HL-60/S4 treated with retinoic acid at 250 ng/mL for 4 days and 3 days (cell line): ENCODE measurements around the gene VPS8.
"Not testable (repeated sequence)": the region's sequence is repeated elsewhere in the genome, so short reads cannot be mapped to it uniquely, and the experiment has no call there.

ENCODE experiments used
- in situ Hi-C: fragments of 300-500 bp; cut with MboI; formaldehyde crosslinking; loops from 2 replicates; pipeline ENCODE4 v1.7.0; 2022; ENCODE audit warnings: low sequenced_read_pairs

Gene VPS8

DNA sequence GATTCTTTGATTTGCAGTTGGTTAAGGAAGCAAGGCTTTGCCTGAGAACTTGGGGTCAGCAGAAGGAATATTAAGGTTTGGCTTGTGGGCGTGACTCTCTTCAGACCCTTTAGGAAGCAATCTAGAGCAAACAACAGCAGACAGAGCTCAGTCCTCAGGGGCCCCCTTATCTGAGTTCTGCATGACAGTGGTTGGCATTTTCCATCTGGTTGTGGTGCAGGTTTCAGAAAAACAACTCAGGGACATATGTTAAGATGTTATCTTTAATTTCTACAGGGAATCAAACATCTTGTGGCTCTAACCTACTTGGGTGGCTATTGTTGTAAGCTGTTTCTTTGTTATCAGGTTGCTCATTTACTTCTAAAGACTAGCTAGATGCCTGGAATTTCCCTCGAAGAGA lies 141.4 kb downstream of the VPS8 start:
- in situ Hi-C loops: no loop called here

DNA sequence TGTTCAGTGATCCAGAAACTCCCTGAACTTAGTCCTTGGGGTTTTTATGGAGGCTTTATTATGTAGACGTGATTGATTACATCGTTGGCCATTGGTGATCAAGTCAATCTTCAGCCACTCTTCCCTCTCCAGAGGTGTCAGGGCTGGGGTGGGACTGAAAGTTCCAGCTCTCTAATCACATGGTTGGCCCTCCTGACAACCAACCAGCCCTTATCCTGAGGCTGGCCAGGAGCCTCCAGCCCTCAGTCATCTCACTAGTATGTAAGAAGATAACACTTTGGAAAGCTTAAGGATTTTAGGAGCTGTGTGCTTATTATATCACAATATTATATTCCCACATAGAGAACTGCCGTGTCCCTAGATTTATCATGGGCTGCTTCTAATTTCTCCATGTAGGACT lies 142.3 kb downstream of the VPS8 start:
- in situ Hi-C loops: no loop called here

DNA sequence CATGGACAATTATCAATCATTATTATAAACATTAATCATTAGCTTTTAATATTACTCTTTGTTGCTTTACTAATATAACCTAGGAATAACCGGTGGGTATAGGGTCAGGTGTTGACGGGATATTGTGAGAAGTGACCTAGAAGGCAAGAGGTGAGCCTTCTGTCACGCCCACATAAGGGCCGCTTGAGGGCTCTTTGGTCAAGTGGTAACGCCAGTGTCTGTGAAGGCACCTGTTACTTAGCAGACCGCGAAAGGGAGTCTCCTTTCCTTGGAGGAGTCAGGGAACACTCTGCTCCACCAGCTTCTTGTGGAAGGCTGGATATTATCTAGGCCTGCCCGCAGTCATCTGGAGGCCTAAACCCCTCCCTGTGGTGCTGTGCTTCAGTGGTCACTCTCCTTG lies 142.9 kb downstream of the VPS8 start:
- in situ Hi-C loops: not testable (repeated sequence)

DNA sequence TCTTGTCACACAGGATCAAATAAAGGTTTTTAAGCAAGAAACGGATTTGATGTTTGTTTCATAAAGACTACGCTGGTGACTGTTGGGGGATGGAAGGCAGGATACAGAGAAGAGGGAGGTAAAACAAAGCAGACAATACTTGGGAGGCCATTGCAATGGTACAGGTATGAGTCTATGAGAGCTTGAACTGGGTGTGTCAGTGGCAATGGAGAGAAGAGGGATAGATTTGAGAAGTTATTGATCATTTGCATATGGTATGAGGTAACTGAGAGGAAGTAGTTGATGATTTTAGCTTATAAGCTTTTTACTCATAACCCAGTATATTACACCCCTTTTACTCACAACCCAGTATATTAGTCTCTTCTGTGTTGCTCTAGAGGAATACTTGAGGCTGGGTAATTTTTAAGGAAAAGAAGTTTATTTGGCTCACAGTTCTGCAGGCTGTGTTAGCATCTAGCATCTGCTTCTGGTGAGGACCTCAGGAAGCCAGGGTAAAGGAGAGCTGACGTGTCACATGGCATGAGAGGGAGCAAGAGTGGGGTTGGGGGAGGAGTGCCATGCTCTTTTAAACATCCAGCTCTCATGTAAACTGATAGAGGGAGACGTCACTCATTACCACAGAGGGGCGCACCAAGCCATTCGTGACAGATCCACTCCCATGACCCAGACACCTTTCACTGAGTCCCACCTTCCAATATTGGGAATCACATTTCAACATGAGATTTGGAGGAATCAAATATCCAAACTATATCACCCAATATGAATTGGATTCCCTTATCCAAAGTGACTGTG lies 153.9 kb downstream of the VPS8 start:
- in situ Hi-C loops: no loop called here

DNA sequence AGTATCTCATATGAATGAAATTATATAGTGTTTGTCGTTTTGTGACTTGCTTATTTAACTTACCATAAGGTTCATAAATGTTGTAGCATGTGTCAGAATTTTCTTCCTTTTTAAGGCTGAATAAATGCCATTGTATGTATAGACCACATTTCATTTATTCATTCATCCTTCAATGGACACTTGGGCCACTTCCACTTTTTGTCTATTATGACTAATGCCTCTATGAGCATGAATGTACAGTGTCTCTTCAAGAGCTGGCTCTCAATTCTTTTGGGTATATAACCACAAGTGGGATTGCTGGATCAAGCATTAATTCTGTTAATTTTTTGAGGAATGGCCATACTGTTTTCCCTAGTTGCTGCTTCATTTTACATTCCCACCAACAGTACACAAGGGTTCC lies 156.1 kb downstream of the VPS8 start:
- in situ Hi-C loops: no loop called here

DNA sequence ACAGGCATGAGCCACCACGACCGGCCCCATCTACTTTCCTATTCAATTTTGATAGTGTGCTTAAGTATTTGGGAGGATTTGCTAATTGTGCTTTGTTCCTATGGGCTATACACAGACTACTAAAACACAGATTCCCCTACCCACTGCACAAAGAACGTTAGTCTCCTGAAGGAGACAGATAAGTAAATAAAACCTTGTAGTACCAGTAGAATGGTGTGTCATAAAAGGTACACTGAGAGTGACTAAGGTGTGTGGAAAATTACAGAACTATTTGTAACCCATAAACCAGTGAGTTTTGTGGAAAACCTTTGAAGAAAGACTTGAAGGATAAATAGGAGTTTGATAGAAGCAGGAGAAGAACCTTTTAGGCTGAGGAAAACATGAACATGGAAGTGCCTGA lies 158.2 kb downstream of the VPS8 start:
- in situ Hi-C loops: no loop called here

DNA sequence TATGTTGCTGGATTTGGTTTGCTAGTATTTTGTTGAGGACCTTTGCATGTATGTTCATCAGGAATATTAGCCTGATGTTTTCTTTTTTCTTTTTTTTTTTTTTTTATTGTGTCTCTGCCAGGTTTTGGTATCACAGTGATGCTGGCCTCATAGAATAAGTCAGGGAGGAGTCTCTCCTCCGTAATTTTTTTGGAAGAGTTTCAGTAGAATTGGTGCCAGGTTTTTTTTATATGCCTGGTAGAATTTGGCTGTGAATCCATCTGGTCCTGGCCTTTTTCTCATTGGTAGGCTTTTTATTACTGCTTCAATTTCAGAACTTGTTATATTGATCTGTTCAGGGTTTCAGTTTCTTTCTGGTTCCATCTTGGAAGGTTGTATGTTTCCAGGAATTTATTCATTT lies 165.8 kb downstream of the VPS8 start:
- in situ Hi-C loops: no loop called here

DNA sequence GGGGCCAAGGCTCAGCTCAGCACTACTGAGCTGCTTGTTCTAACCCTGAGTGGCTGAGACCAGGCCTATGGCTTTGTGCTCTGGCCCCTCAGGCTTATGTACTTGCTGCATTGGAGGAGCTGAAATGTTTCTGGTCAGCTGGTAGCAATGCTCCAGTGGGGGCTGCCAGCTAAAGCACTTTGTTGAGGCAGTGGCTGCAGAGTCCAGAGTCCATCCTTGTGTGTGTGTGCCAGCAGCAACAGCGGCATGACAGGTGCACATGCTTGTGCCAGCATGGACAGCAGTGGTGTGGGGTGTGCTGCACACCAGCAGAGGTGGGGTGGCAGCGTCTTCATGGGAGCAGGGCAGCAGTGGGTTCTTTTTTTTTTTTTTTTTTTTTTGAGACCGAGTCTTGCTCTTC lies 169.1 kb downstream of the VPS8 start:
- in situ Hi-C loops: no loop called here

DNA sequence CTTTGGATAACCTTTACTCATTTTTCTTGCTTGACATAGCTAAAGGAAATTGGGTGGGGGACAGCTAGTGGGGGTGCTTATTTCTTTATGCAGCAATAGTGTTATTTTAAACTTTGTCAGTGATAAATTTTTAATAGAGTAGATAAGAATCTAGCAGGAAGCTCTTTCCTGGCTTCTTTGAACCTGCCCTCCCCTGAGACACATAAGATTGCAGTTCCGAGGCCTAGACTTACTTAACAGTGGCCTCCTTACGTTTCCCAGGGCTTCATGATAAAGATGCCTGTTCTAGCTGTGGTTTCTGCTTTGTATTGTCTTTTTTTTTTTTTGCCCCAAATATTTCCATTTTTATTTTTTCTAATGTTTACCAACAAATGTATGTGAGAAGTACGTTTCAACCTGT lies 170.1 kb downstream of the VPS8 start:
- in situ Hi-C loops: no loop called here

DNA sequence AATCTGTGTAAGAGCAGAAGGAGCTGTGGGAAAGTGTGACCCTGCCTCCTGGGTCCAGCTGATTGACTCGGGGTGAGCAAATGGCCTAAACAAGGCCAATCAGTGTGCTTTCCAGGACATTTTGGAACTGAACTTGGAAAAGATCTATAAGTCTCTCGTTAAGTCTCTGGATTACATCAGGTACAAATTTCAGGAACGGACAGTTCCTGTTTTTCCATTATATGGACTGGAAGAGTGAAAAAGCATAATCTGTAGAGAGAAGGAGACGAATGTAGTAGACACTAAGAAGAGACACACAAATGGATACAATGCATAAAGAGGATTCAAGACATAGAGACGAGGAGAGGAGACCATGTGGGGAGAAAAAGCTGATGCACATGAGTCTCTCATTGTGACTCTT lies 173.6 kb downstream of the VPS8 start:
- in situ Hi-C loops: no loop called here

DNA sequence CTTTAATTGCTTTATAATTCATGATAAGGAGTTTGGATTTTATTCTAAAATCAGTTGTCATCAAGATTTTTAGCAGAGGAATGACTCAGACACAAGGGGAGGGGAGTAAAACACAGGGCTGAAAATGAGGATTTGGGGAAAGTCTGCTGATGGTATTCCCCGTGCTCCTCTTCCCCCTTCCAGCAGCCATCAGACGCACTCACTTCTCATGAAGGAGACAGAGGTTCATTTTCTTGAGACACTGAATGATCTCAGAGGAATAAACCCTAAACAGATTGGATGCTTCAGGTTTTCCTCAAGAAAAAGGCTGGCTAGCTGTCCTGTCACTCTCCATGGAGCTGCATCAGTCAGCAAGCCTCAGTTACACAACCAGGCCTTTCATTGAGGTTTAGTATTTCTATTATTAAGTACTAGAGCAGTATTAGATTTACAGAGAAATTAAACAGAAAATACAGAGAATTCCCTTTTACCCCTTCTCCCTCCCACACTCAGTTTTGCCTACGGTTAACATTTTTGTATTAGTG lies 174.5 kb downstream of the VPS8 start:
- in situ Hi-C loops: no loop called here

DNA sequence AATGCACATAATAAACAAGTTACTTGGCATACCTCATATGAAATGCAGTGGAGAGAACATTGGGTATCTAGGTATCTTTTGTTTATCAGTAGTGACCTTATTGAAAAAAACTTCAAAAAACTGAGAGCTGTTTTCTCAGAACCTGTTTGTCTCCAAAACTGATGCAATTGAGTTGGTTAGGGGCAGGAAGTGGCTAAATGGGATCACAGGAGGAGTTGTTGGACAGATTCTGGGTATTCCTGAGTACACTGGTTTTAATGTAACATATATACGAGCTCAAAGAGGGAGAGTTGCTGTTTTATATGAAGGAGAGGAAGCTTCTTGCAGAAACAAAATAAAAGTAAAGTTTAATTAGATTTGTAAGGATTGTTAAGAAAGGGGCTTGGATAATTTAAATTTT lies 181.4 kb downstream of the VPS8 start:
- in situ Hi-C loops: no loop called here

DNA sequence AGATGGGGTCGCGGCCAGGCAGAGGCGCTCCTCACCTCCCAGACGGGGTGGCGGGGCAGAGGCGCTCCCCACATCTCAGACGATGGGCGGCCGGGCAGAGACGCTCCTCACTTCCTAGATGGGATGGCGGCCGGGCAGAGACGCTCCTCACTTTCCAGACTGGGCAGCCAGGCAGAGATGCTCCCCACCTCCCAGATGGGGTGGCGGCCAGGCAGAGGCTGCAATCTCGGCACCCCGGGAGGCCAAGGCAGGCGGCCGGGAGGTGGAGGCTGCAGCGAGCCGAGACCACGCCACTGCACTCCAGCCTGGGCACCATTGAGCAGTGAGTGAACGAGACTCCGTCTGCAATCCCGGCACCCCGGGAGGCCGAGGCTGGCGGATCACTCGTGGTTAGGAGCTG lies 191.9 kb downstream of the VPS8 start:
- in situ Hi-C loops: not testable (repeated sequence)

DNA sequence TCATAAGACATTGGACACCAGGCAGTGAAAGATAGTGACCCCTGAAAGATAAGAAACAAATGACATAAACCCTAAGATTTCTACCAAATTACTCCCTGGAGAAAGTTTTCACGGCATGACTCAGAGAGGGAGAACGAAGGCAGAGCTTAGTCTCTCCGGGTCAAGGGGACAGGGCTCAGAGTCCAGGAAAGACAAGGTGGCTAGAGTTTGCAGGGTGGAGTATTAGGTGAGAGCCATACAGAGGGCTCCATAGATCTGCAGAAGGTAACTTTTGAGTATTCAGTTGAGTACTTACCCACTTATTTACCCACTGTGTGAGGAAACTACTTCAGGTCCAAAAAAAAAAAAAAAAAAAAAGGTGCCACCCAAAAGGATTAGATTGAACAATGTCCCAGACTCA lies 197.7 kb downstream of the VPS8 start:
- in situ Hi-C loops: no loop called here

DNA sequence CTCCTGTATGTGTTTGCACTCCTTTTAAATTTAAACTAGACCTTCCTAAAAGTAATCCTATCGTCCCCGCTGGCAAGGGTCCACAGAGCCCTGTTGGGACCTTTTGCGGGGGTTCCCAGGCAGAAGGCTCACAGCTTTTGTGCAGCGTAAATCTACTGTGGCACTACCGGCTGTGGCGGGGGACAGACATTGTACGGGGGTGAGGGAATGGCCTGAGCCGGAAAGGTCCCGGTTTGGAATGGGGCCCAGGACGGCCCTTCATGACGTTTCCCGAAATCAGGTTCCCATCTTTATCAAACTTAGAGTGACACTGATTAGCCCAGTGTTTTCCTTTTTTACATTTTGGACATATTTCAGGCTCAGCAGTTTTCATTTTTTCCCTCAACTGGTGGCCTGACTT lies 205.6 kb downstream of the VPS8 start:
- in situ Hi-C loops: not testable (repeated sequence)

DNA sequence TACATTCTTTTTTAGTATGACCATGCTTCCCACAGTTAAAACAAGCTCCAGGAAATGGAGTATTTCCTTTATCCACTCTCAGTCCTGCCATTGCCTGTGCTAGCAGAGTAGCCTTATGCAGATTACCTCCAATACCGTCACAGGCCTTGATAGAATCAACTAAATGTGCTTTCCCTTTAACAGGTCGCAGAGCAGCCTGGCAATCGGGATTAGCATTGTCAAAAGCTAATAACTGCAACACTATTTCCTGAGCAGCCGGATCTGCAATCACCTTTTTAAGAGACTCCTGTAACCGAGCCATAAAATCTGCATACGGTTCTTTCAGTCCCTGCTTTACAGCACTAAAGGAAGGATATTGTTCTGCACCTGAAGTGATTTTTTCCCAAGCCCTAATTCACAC lies 206.0 kb downstream of the VPS8 start:
- in situ Hi-C loops: not testable (repeated sequence)

DNA sequence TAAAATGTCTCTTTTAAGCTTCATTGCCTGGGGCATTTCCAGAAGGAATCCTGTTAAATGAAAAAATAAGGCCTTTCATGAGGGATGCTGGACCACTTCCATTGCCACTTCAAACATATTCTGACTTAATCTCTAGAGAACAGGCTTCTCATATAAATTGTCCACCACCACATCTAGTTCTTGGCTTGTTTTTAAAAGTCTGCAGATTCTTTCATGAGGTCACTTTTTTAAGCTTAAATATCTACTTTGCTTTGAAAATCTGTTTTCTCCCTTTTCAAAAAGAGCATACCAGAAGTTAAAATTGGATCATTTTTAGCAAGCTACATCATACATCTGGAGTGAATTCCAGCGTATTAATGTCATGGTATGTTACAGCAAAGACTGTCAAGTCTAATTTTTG lies 209.3 kb downstream of the VPS8 start:
- in situ Hi-C loops: no loop called here

DNA sequence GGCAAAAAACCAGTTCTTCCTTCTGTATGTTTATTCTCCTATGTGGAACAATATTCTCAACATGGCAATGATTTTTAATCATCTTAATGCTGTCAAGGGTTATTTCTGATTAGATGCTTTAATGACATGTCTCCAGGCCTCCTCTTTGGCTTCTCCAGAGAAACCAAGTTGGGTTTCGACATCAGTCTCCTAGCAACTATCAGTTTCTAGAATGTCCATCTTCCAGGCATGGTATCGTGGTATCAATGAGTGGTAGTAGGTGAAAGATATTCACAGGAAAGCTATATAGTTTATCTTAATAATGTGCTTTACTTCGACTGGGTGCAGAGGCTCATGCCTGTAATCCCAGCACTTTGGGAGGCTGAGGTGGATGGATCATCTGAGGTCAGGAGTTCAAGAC lies 212.4 kb downstream of the VPS8 start:
- in situ Hi-C loops: no loop called here

DNA sequence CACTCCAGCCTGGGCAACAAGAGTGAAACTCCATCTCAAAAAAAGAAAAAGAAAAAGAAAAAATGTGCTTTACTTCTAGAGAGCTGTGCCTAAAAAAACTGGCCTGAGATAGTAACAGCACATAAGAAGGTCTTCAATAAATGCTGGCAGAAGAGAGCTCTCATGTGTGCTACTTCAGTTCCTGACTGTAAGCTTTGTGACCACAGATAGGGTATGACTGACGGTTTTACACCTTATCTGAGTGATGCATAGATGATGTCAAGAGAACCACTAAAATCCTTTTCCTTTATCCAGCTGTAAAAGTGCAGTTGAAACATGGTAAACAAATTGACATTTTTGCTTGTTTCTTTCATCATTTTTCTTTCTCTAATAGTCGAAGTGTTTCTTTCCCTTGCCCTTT lies 213.0 kb downstream of the VPS8 start:
- in situ Hi-C loops: no loop called here

DNA sequence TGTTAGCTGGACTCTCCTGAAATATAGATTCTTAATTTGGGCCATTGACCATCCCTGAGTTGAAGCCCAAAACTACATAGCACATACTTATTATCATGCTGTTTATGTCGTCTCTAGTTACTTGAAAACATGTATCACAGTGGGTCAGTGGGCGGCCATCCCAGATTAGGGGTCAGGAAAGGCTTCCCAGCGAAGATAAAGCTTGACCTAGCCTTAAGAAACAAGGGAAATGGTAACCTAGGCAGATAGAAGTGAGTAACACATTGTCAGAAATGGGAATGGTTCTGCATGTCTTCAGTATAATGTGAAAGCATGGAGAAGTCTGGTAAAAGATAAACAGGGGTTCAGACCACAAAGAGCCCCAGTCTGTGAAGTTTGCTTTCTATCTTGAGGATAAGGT lies 216.2 kb downstream of the VPS8 start:
- in situ Hi-C loops: no loop called here

DNA sequence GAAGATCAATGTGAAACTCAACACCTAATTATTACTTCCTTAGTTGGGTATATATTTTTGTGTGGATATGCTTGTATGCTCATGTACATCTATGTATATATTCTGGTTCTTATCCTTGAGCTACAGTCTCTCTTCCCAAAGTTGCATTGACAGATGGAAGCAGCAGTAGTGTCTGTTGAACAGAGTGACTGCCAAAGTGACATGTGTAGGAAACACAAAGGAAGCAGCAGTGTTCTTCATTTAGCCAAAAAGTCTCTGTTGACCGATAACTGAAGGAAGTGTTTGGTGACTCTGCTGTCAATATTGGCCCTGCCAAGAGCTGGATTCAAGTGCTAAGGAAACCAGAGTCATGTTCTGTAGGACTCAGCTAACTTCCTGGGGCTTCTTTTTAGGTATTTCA lies 217.1 kb downstream of the VPS8 start:
- in situ Hi-C loops: no loop called here

DNA sequence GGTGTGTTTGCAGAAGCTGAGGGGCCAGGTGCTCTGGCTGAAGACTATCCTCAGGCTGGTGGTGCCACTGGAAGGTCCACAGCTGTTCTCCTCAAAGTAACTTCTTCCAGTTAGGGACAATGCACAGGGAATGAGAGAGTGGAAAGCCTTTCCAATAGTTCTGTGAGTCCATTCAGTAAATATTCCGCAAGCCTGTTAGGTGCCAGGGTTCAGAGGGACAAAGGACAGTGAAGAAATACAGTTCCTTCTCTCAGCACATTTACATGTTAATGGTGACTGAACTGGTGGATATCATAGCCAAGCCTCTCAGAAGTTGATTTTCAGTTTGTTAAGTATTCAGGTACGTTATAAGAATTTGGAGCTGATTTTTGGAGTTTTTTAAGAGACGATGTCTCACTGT lies 218.4 kb downstream of the VPS8 start:
- in situ Hi-C loops: no loop called here

DNA sequence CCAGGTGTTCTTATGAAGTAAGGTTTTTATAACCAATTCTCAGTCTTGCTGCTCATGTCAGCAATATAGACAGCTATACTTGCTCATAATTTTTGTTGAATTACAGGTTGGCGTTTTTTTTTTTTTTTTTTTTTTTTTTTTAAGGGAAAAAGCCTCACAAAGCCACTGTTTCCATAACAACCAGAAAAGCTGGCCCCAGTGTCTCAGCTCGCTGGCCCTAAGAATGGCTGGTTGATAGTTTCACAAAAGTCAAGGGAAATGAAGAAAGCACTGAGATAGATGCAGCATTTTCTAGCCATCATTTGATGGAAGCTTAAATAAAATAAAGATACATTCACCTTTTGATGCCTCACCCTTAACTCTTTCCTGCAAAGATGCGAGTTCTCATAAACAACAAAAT lies 219.0 kb downstream of the VPS8 start:
- in situ Hi-C loops: no loop called here
